ENCODE measurements around the gene WDR6. TPM values are rescaled to one million over a fixed set of nuclear protein-coding genes. Genes with fewer than 3 reads are reported as not detected.

WDR6 gene
- total RNA-seq, 1 donor from 2014 or later: 81.6 TPM

GRCh38 chr3:49030321-49030720 lies 23.1 kb downstream of the WDR6 start:
- no peak for DNase-seq

DNA sequence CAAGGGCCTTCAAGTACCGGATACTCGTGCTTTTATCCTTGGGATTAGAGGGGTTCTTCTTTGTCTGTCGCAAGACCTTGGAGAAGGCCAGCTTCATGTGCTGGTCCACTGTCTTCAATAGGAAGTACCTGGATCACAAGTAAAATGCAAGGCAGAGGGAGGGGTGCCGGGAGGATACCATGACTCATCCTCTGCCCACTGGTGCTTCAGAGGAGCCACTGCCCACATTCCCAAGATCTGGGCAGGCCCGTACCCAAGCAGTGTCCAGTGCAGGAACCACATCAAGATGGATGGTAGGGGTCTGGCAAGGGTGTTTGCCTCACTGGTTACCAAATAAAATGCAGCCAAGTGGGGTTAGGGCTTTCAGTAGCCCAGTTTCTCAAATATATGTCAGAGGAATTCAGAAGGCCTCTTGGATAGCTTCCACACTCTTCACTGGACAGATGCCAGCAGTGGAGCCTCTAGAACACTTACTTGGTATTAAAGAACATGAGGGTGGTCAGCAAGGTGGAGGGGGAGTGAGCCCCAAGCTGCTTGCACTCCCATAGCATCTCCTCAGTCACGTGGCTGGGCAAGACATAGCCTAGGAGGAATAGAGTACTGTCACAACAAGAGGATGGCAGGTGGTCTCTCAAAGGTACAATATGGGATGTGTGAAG lies 25.6 kb downstream of the WDR6 start:
- DNase-seq: no peak

DNA sequence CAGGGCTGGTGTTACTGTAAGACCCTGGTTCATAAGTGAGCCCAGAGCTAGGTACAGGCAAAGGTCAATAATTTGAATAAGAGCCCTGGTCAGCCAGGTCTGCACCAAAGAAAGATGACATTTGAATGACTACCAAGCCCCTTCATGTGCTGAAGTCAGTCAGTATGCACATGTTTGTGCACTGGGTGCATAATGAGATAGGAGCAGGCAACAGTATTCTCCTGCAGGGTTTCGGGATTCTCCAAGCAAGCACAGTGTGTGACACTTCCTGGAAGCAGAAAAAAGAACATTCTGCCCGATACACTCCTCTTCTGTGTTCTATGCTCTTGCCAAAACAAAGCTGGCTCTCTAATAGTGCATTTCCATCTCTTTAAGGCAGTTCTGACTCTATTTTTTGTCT lies 27.5 kb downstream of the WDR6 start:
- no peak for DNase-seq

GRCh38 chr3:49035281-49035680 lies 28.1 kb downstream of the WDR6 start:
- no peak for DNase-seq

DNA sequence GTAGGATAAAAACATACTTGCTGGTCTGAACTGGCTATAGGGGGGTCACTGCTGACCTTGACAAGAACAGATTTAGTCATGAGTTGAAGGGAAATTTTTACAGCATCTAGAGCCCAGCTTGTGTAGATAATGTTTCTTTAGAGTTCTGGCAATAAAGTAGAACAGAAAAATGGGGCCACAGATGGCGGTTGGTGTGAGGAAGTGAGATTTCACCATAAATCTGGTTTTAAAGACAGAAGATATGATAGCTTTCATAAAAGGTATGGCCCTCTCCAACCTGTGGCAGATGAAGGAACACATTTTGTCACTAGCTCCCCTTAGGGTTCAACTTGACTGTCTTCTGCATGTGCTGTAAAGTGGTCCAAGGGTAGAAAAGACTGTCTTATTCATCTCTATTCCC lies 46.4 kb downstream of the WDR6 start:
- DNase-seq: no peak

DNA sequence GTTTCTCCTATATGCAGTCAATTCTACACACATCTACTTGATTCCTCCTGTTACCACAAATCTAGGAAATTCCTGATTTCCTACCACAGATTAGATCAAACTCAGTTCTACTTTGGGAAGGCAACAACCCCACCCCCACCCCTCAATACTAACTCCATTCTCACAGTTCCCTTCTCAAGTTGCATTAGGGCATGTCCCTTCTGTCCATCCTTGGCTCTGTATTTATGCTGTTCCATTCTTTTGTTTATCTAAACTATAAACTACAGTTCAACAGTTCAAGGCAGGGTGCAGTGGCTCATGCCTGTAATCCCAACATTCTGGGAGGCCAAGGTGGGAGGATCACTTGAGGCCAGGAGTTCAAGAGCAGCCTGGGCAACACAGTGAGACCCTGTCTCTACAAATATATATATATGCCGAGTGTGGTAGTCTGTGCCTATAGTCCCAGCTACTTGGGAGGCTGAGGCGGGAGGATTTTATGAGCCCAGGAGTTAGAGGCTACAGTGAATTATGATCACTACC lies 47.2 kb downstream of the WDR6 start:
- DNase-seq: no peak

- no peak for DNase-seq
These were observed 50.1 kb downstream of the WDR6 start for GRCh38 chr3:49057268-49057667.

DNA sequence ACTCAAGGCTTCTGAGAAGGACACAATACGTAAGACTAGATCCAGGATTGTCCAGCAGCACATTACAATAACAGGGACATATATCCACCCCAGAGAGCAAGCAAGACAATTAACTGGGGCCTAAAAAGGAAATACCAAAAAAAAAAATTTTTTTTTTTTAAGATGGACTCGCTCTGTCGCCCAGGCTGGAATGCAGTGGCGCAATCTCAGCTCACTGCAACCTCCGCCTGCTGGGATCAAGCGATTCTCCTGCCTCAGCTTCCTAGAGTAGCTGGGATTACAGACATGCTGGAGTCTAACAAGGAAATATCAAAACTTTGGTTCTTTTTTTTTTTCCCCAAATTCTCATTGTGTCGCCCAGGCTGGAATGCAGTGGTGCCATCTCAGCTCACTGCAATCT lies 50.8 kb downstream of the WDR6 start:
- DNase-seq: no peak

Small RNAs within 50 kb of the gene (small RNA-seq; reads per million reads assigned to genes)
- gene MIR191 (ENCODE audit: low replicate concordance) (2,726 reads per million, percentile 99 among the genes with 10 or more reads in this experiment), gene MIR425 (ENCODE audit: low replicate concordance) (110 reads per million, percentile 97 among the genes with 10 or more reads in this experiment)

Other genes starting within 250 kb of the WDR6 start
- gene PRKAR2A, start 159.5 kb upstream of the WDR6 start, total RNA-seq: 37.0 TPM
- gene SLC25A20, start 108.5 kb upstream of the WDR6 start, total RNA-seq: 21.7 TPM
- 116 TPM for gene ARIH2, start 88.5 kb upstream of the WDR6 start, total RNA-seq
- 37.1 TPM for gene P4HTM, start 17.1 kb upstream of the WDR6 start, total RNA-seq
- 35.4 TPM for gene DALRD3, start 11.2 kb downstream of the WDR6 start, total RNA-seq
- 54.2 TPM for gene NDUFAF3, start 14.7 kb downstream of the WDR6 start, total RNA-seq
- gene IMPDH2, start 22.0 kb downstream of the WDR6 start, total RNA-seq: 195 TPM
- gene QRICH1, start 86.7 kb downstream of the WDR6 start, total RNA-seq: 88.7 TPM
- 301 TPM for gene QARS1, start 97.4 kb downstream of the WDR6 start, total RNA-seq
- gene USP19, start 113.4 kb downstream of the WDR6 start, total RNA-seq: 73.0 TPM
- gene LAMB2, start 125.7 kb downstream of the WDR6 start, total RNA-seq: 581 TPM
- gene CCDC71, start 158.9 kb downstream of the WDR6 start, total RNA-seq: 16.8 TPM
- gene KLHDC8B, start 164.2 kb downstream of the WDR6 start, total RNA-seq: 73.4 TPM